Loucy (cell line): ENCODE data around the gene DCPS.
"Not testable (repeated sequence)": the region's sequence is repeated elsewhere in the genome, so short reads cannot be mapped to it uniquely, and the experiment has no call there.

Experiments
- H2AFZ ChIP-seq: fragments of 200-600 bp; sonication (generic); 2 replicates; pipeline ENCODE4 v1.6.0; 2016; ENCODE audit warnings: antibody characterized with exemption, mild to moderate bottlenecking, low read length, moderate library complexity
- H3F3A ChIP-seq: fragments of 200-600 bp; 2 replicates; pipeline ENCODE4 v1.6.0; 2016; ENCODE audit warnings: antibody characterized with exemption, low read depth, mild to moderate bottlenecking
- H3K27me3 ChIP-seq: fragments of 200-600 bp; sonication (generic); 2 replicates; pipeline ENCODE4 v1.6.1; 2014; ENCODE audit warnings: low read length, mild to moderate bottlenecking; ENCODE audit not compliant: insufficient read depth, poor library complexity, severe bottlenecking
- H3K36me3 ChIP-seq: fragments of 200-600 bp; sonication (generic); 2 replicates; pipeline ENCODE4 v1.6.1; 2016; ENCODE audit warnings: low read length; ENCODE audit not compliant: insufficient read depth
- H3K4me1 ChIP-seq: fragments of 200-600 bp; sonication (generic); 2 replicates; pipeline ENCODE4 v1.5.1; 2014; ENCODE audit warnings: low read length, mild to moderate bottlenecking; ENCODE audit not compliant: insufficient read depth, poor library complexity, severe bottlenecking
- H3K4me2 ChIP-seq: fragments of 200-600 bp; sonication (generic); 2 replicates; pipeline ENCODE4 v1.6.0; 2014; ENCODE audit warnings: antibody characterized with exemption, low read length, low read depth, mild to moderate bottlenecking; ENCODE audit not compliant: poor library complexity, severe bottlenecking
- H3K4me3 ChIP-seq: fragments of 200-600 bp; sonication (generic); 2 replicates; pipeline ENCODE4 v1.5.1; 2014; ENCODE audit warnings: low read length, mild to moderate bottlenecking, mixed read lengths; ENCODE audit not compliant: poor library complexity, severe bottlenecking
- H3K79me2 ChIP-seq: fragments of 200-600 bp; sonication (generic); 2 replicates; pipeline ENCODE4 v1.6.1; 2014; ENCODE audit warnings: low read length; ENCODE audit not compliant: insufficient read depth
- H3K9ac ChIP-seq: fragments of 200-600 bp; sonication (generic); 2 replicates; pipeline ENCODE4 v1.6.0; 2014; ENCODE audit warnings: mild to moderate bottlenecking, low read depth, low read length, moderate library complexity; ENCODE audit not compliant: poor library complexity, severe bottlenecking
- H3K9me2 ChIP-seq: fragments of 200-600 bp; sonication (generic); replicated peaks from 2 replicates; pipeline ENCODE4 v1.6.1; 2016; ENCODE audit warnings: low read depth, low read length, mixed read lengths
- H3K9me3 ChIP-seq: fragments of 200-600 bp; sonication (generic); 2 replicates; pipeline ENCODE4 v1.6.1; 2014; ENCODE audit warnings: mild to moderate bottlenecking, antibody characterized with exemption, low read length, low read depth; ENCODE audit not compliant: insufficient read depth
- H4K20me1 ChIP-seq: fragments of 200-600 bp; sonication (generic); 2 replicates; pipeline ENCODE4 v1.6.0; 2014; ENCODE audit warnings: antibody characterized with exemption, low read length, mild to moderate bottlenecking; ENCODE audit not compliant: insufficient read depth, poor library complexity, severe bottlenecking
- CTCF ChIP-seq: fragments of 200-600 bp; sonication (generic); conservative IDR thresholded peaks from 2 replicates; pipeline ENCODE4 v1.5.1; 2014; ENCODE audit warnings: mild to moderate bottlenecking, antibody characterized with exemption, low read length

The DCPS gene

GRCh38 chr11:126366823-126367654, 63.2 kb downstream of the DCPS start:
- peaks cover 46% of the 10 kb centered on the region for H3K4me1 ChIP-seq
- TF ChIP-seq CTCF = peak; percentile 53
- not testable (repeated sequence) for H3K27me3 ChIP-seq, H3K9me2 ChIP-seq, H3K4me3 ChIP-seq, H3K9ac ChIP-seq, H3K9me3 ChIP-seq, H3K36me3 ChIP-seq, H2AFZ ChIP-seq, H3F3A ChIP-seq
- peaks cover 12% of the 10 kb centered on the region for H4K20me1 ChIP-seq
- H3K79me2 ChIP-seq = peaks cover 84% of the 10 kb centered on the region
- peak overlapping the region; percentile 29 for H3K4me2 ChIP-seq

- H3K27me3 ChIP-seq, H3K9me2 ChIP-seq, H3K9me3 ChIP-seq, H2AFZ ChIP-seq, H3K4me3 ChIP-seq, H3F3A ChIP-seq, H3K36me3 ChIP-seq: not testable (repeated sequence)
- peaks cover 12% of the 10 kb centered on the region for H4K20me1 ChIP-seq
- H3K79me2 ChIP-seq = peaks cover 85% of the 10 kb centered on the region
- peaks cover 41% of the 10 kb centered on the region for H3K4me1 ChIP-seq
- H3K9ac ChIP-seq = peak overlapping the region; percentile 47
- H3K4me2 ChIP-seq = peak overlapping the region; percentile 58
These were observed 63.9 kb downstream of the DCPS start for GRCh38 chr11:126367806-126368205.

GRCh38 chr11:126368336-126369119, 64.7 kb downstream of the DCPS start:
- H3K9me3 ChIP-seq, H3K9me2 ChIP-seq, H2AFZ ChIP-seq, H3F3A ChIP-seq, H3K27me3 ChIP-seq, H3K36me3 ChIP-seq: not testable (repeated sequence)
- H3K9ac ChIP-seq = peak overlapping the region; percentile 47
- H4K20me1 ChIP-seq = peaks cover 12% of the 10 kb centered on the region
- peak; percentile 20; the same call in 1 of the 2 replicates for TF ChIP-seq CTCF
- H3K4me3 ChIP-seq = peak overlapping the region; percentile 42
- H3K79me2 ChIP-seq = peaks cover 85% of the 10 kb centered on the region
- peak overlapping the region; percentile 58 for H3K4me2 ChIP-seq
- peaks cover 40% of the 10 kb centered on the region for H3K4me1 ChIP-seq
